K562 (cell line): ENCODE measurements around the gene FSCN2. TPM values are rescaled to one million over a fixed set of nuclear protein-coding genes. Genes with fewer than 3 reads are reported as not detected.

ENCODE experiments used
- CGGBP1 ChIP-seq: fragments of 250-450 bp; sonication (Bioruptor Pico); IDR thresholded peaks from 2 replicates; pipeline ENCODE4 v1.9.0; 2021; ENCODE audit warnings: mild to moderate bottlenecking
- CREB3L1 ChIP-seq: fragments of 450-650 bp; IDR thresholded peaks from 2 replicates; pipeline ENCODE4 v1.6.1; 2014; ENCODE audit warnings: low read depth, mild to moderate bottlenecking, moderate library complexity, borderline replicate concordance
- FOXP4 ChIP-seq: sonication (generic); formaldehyde crosslinking; IDR thresholded peaks from 2 replicates; pipeline ENCODE4 v1.8.0; 2022; ENCODE audit warnings: mild to moderate bottlenecking, missing genetic modification reagents, borderline replicate concordance
- GATAD2A ChIP-seq: fragments of 450-650 bp; IDR thresholded peaks from 2 replicates; pipeline ENCODE4 v1.6.1; 2017
- HCFC1 ChIP-seq: IDR thresholded peaks from 2 replicates; pipeline ENCODE4 v1.6.1; 2012; ENCODE audit warnings: low read depth, low read length, improper control_type of control experiment
- HDAC1 ChIP-seq, 2 experiments: fragments of 450-650 bp; IDR thresholded peaks; 2 replicates each; pipeline ENCODE4 v1.6.1; 2016 to 2017; ENCODE audit warnings: inconsistent platforms in 1 of 2, mild to moderate bottlenecking in 1 of 2, moderate library complexity in 1 of 2
- HDAC3 ChIP-seq: fragments of 450-650 bp; IDR thresholded peaks from 2 replicates; pipeline ENCODE4 v1.6.1; 2018; ENCODE audit warnings: borderline replicate concordance, mild to moderate bottlenecking, moderate library complexity; ENCODE audit not compliant: partially characterized antibody
- KLF10 ChIP-seq: fragments of 250-450 bp; sonication (Bioruptor Pico); IDR thresholded peaks from 2 replicates; pipeline ENCODE4 v1.6.1; 2021; ENCODE audit warnings: matching md5 sums
- KLF16 ChIP-seq: IDR thresholded peaks from 2 replicates; pipeline ENCODE4 v1.6.1; 2016; ENCODE audit warnings: antibody characterized with exemption
- LCOR ChIP-seq: sonication (generic); formaldehyde crosslinking; IDR thresholded peaks from 2 replicates; pipeline ENCODE4 v1.8.0; 2022; ENCODE audit warnings: mild to moderate bottlenecking, missing genetic modification reagents
- NCOA6 ChIP-seq: fragments of 450-650 bp; IDR thresholded peaks from 2 replicates; pipeline ENCODE4 v1.6.1; 2017; ENCODE audit warnings: mild to moderate bottlenecking
- NFRKB ChIP-seq: fragments of 450-650 bp; IDR thresholded peaks from 2 replicates; pipeline ENCODE4 v1.6.1; 2016; ENCODE audit warnings: low read depth
- NFXL1 ChIP-seq: fragments of 450-650 bp; formaldehyde crosslinking; IDR thresholded peaks from 2 replicates; pipeline ENCODE4 v1.4.0; 2021; ENCODE audit warnings: mild to moderate bottlenecking
- NR0B1 ChIP-seq: fragments of 450-650 bp; IDR thresholded peaks from one replicate; pipeline ENCODE4 v1.6.1; 2018; ENCODE audit warnings: mild to moderate bottlenecking, moderate library complexity; ENCODE audit not compliant: partially characterized antibody
- POLR2AphosphoS5 ChIP-seq: IDR thresholded peaks from 2 replicates; pipeline ENCODE4 v1.6.1; 2011; ENCODE audit warnings: mild to moderate bottlenecking, low read depth, low read length, moderate library complexity; ENCODE audit not compliant: control insufficient read depth, insufficient read depth
- POLR3A ChIP-seq: IDR thresholded peaks from 2 replicates; pipeline ENCODE4 v1.6.1; 2011; ENCODE audit warnings: borderline replicate concordance, mild to moderate bottlenecking, moderate library complexity; ENCODE audit not compliant: insufficient read length, insufficient read depth; ENCODE audit errors: extremely low read depth
- RHOXF2B ChIP-seq: fragments of 250-450 bp; sonication (Bioruptor Pico); conservative IDR thresholded peaks from 2 replicates; pipeline ENCODE4 v1.5.1; 2021
- TAF9B ChIP-seq: fragments of 450-650 bp; IDR thresholded peaks from 2 replicates; pipeline ENCODE4 v1.6.1; 2018; ENCODE audit warnings: mild to moderate bottlenecking; ENCODE audit not compliant: partially characterized antibody
- TFAP4 ChIP-seq: sonication (generic); formaldehyde crosslinking; IDR thresholded peaks from 2 replicates; pipeline ENCODE4 v1.8.0; 2022; ENCODE audit warnings: missing genetic modification reagents, mild to moderate bottlenecking, moderate library complexity, borderline replicate concordance
- ZNF12 ChIP-seq: sonication (generic); formaldehyde crosslinking; IDR thresholded peaks from 2 replicates; pipeline ENCODE4 v1.4.0; 2020; ENCODE audit warnings: mild to moderate bottlenecking, missing genetic modification reagents
- ZNF551 ChIP-seq: fragments of 250-450 bp; sonication (Bioruptor Pico); IDR thresholded peaks from 2 replicates; pipeline ENCODE4 v1.5.0; 2021; ENCODE audit warnings: mild to moderate bottlenecking, moderate library complexity
- ZNF695 ChIP-seq: fragments of 450-650 bp; formaldehyde crosslinking; IDR thresholded peaks from 2 replicates; pipeline ENCODE4 v1.4.0; 2020; ENCODE audit warnings: mild to moderate bottlenecking, moderate library complexity
- polyA plus RNA-seq, 8 experiments: library from polyadenylated mRNA; depleted of rRNA in 4 of 8; stranded (reverse) in 5 of 8; unstranded in 3 of 8; fragments of >200 nt; fragmentation: Nextera tagmentation in 2 of 8; fragmentation: Illumina TruSeq in 1 of 8; extraction: Ambion mirVana in 2 of 8; extraction: Trizol in 1 of 8; gene quantifications; 2 replicates each; pipeline versions ENCODE4 v1.2.1 to v1.2.3, GENCODE V29; 2011 to 2014; ENCODE audit warnings: inconsistent platforms in 1 of 8, missing spikeins in 1 of 8
- total RNA-seq, 7 experiments: library from RNA; depleted of rRNA in 6 of 7; stranded (reverse); fragments of >200 nt in 6 of 7; fragmentation: Illumina TruSeq in 2 of 7; extraction: Trizol in 2 of 7; gene quantifications; 2 replicates each; pipeline versions ENCODE4 v1.2.1 to v1.2.3, GENCODE V29; 2011 to 2021; ENCODE audit warnings: low replicate concordance in 1 of 7

Gene FSCN2
- total and polyA plus RNA-seq, 9 of the 15 experiments (the other 6 are each of a cell fraction or from before 2014, with no cell fraction given) = 0.08 TPM; not detected in 8

GRCh38 chr17:81510785-81511553 lies 17.2 kb upstream of the FSCN2 start (continued):
- TF ChIP-seq POLR2AphosphoS5 (no peak), NFXL1 (CRISPR knock-in tag) (no peak), HCFC1 (no peak), FOXP4 (CRISPR knock-in tag) (peak; percentile 93), NR0B1 (no peak), GATAD2A (no peak), HDAC3 (no peak), LCOR (CRISPR knock-in tag) (peak; percentile 87), ZNF12 (peak; percentile 58; the same call in 1 of the 2 replicates), HDAC1 (IDR thresholded peaks at IDR 0.05) (no peak), RHOXF2B (CRISPR knock-in tag) (no peak), CREB3L1 (no peak), TAF9B (no peak), TFAP4 (CRISPR knock-in tag) (peak; percentile 61), KLF10 (CRISPR knock-in tag) (no peak), KLF16 (no peak), POLR3A (no peak), CGGBP1 (CRISPR knock-in tag) (no peak), NFRKB (no peak), ZNF695 (CRISPR knock-in tag) (no peak), NCOA6 (no peak), ZNF551 (CRISPR knock-in tag) (no peak)
